Activated CD4-positive, alpha-beta T cell treated with anti-CD3 and anti-CD28 coated beads, Interleukin-2, Interleukin-6, amounts not matched to agents 100 ng/mL and 50 ng/mL, durations not matched to agents 16 hours and 8 hours (primary cell): ENCODE measurements around the gene DDX10.

Source experiments
- DNase-seq: peaks from one replicate; pipeline ENCODE4 v3.0.0-alpha.2; 2020

The DDX10 gene

GRCh38 chr11:108662700-108663099, 2.2 kb upstream of the DDX10 start:
- no peak for DNase-seq

- no peak for DNase-seq
These were observed 1.6 kb upstream of the DDX10 start for GRCh38 chr11:108663154-108663877.

GRCh38 chr11:108666373-108666772, 1.5 kb downstream of the DDX10 start:
- peak; percentile 10 for DNase-seq

GRCh38 chr11:108669286-108669685, 4.4 kb downstream of the DDX10 start:
- DNase-seq = no peak

- DNase-seq = no peak
These were observed 4.8 kb downstream of the DDX10 start for GRCh38 chr11:108669711-108670110.

- DNase-seq = no peak
These were observed 5.6 kb downstream of the DDX10 start for GRCh38 chr11:108670451-108670850.

GRCh38 chr11:108672113-108672512, 7.2 kb downstream of the DDX10 start:
- DNase-seq = no peak

- DNase-seq = no peak
These were observed 7.9 kb downstream of the DDX10 start for GRCh38 chr11:108672786-108673185.

- no peak for DNase-seq
These were observed 14.2 kb downstream of the DDX10 start for GRCh38 chr11:108679045-108679444.

GRCh38 chr11:108680271-108680670, 15.4 kb downstream of the DDX10 start:
- no peak for DNase-seq

GRCh38 chr11:108685419-108686130, 20.7 kb downstream of the DDX10 start:
- no peak for DNase-seq

GRCh38 chr11:108693852-108694251, 29.0 kb downstream of the DDX10 start:
- DNase-seq = no peak

- no peak for DNase-seq
These were observed 30.0 kb downstream of the DDX10 start for GRCh38 chr11:108694846-108695245.

GRCh38 chr11:108697872-108698473, 33.1 kb downstream of the DDX10 start:
- DNase-seq = peak; percentile 56

GRCh38 chr11:108698844-108699642, 34.2 kb downstream of the DDX10 start:
- DNase-seq = no peak

GRCh38 chr11:108703916-108704315, 39.0 kb downstream of the DDX10 start:
- no peak for DNase-seq

- DNase-seq = no peak
These were observed 40.2 kb downstream of the DDX10 start for GRCh38 chr11:108705061-108705460.

- DNase-seq = no peak
These were observed 43.3 kb downstream of the DDX10 start for GRCh38 chr11:108708173-108708572.

GRCh38 chr11:108709741-108710140, 44.9 kb downstream of the DDX10 start:
- DNase-seq = no peak

- DNase-seq = peak; percentile 36
These were observed 48.4 kb downstream of the DDX10 start for GRCh38 chr11:108713076-108713790.

- DNase-seq = no peak
These were observed 50.4 kb downstream of the DDX10 start for GRCh38 chr11:108715239-108715638.

GRCh38 chr11:108718466-108718865, 53.6 kb downstream of the DDX10 start:
- no peak for DNase-seq
